Gastroesophageal sphincter (tissue), 3 donors: ENCODE results near the gene FAM131C.
"Not testable (repeated sequence)": the region's sequence is repeated elsewhere in the genome, so short reads cannot be mapped to it uniquely, and the experiment has no call there.

Experiments
- CTCF ChIP-seq, 4 experiments: fragments of 200-600 bp in 2 of 4; fragments of 450-650 bp in 2 of 4; sonication (generic) in 1 of 4; IDR thresholded peaks; one replicate each; pipeline ENCODE4 v1.5.1; 2017 to 2019; ENCODE audit warnings: antibody characterized with exemption in 4 of 4, mild to moderate bottlenecking in 2 of 4, moderate library complexity in 2 of 4
- EP300 ChIP-seq: sonication (generic); formaldehyde crosslinking; IDR thresholded peaks from one replicate; pipeline ENCODE4 v1.6.1; 2017; ENCODE audit warnings: antibody characterized with exemption, mild to moderate bottlenecking
- POLR2A ChIP-seq, 2 donors: fragments of 450-650 bp; IDR thresholded peaks; one replicate each; pipeline ENCODE4 v1.6.1; 2017; ENCODE audit warnings: antibody characterized with exemption in 2 of 2, mild to moderate bottlenecking in 2 of 2, moderate library complexity in 1 of 2
- POLR2AphosphoS5 ChIP-seq: sonication (generic); formaldehyde crosslinking; IDR thresholded peaks from one replicate; pipeline ENCODE4 v1.6.1; 2017; ENCODE audit warnings: antibody characterized with exemption

- TF ChIP-seq CTCF (IDR thresholded peaks at IDR 0.05); POLR2A (IDR thresholded peaks at IDR 0.05); POLR2AphosphoS5; EP300: not testable (repeated sequence)
These were observed 14.9 kb downstream of the FAM131C start for GRCh38 chr1:16058394-16059120.
